HEK293 (cell line): ENCODE data around the gene ACSM6.

ENCODE experiments used
- CTCF ChIA-PET: fragments of 350-600 bp; formaldehyde crosslinking; extraction: SDS; loops from one replicate; lab custom pipeline; 2021; ENCODE audit warnings: antibody characterized with exemption; lab: Yijun Ruan, JAX
- POLR2A ChIA-PET: fragments of 300-600 bp; formaldehyde crosslinking; extraction: SDS; loops from one replicate; lab custom pipeline; 2020; ENCODE audit warnings: antibody characterized with exemption, inconsistent platforms; lab: Yijun Ruan, JAX
- H3K27ac ChIP-seq: fragments of 200-500 bp; sonication (Bioruptor generic); 2 replicates; pipeline ENCODE4 v1.5.1; 2014; ENCODE audit warnings: low read depth, low read length, control low read depth, inconsistent platforms; ENCODE audit errors: extremely low read depth
- H3K36me3 ChIP-seq, 2 experiments: fragments of 200-500 bp in 1 of 2; sonication (Bioruptor generic) in 1 of 2; 1 replicate in 1 of 2; 2 replicates in 1 of 2; pipeline ENCODE4 v1.5.1; 2014 to 2017; ENCODE audit warnings: inconsistent platforms in 2 of 2, low read length in 2 of 2; ENCODE audit not compliant: control insufficient read depth in 2 of 2, insufficient read depth in 1 of 2
- H3K4me1 ChIP-seq: fragments of 200-500 bp; sonication (Bioruptor generic); 2 replicates; pipeline ENCODE4 v1.5.1; 2014; ENCODE audit warnings: mild to moderate bottlenecking, low read length, inconsistent platforms; ENCODE audit not compliant: control insufficient read depth, insufficient read depth
- H3K4me3 ChIP-seq: 2 replicates; pipeline ENCODE4 v1.5.1; 2011; ENCODE audit warnings: low read depth, mild to moderate bottlenecking, control low read depth, low read length, moderate library complexity
- H3K9me3 ChIP-seq: fragments of 200-500 bp; sonication (Bioruptor generic); 2 replicates; pipeline ENCODE4 v1.5.1; 2014; ENCODE audit warnings: low read depth, low read length, inconsistent platforms; ENCODE audit not compliant: control insufficient read depth, insufficient read depth
- KLF8 ChIP-seq: fragments of 450-650 bp; formaldehyde crosslinking; IDR thresholded peaks from 2 replicates; pipeline ENCODE4 v1.5.1; 2016; ENCODE audit warnings: missing biosample characterization, missing genetic modification characterization
- SCRT2 ChIP-seq: fragments of 450-650 bp; formaldehyde crosslinking; IDR thresholded peaks from 2 replicates; pipeline ENCODE4 v1.5.1; 2016; ENCODE audit warnings: missing biosample characterization, missing genetic modification characterization
- ZBTB17 ChIP-seq: fragments of 450-650 bp; formaldehyde crosslinking; IDR thresholded peaks from 2 replicates; pipeline ENCODE4 v1.5.1; 2016; ENCODE audit warnings: missing biosample characterization, missing genetic modification characterization
- ZNF132 ChIP-seq: fragments of 450-650 bp; formaldehyde crosslinking; IDR thresholded peaks from 2 replicates; pipeline ENCODE4 v1.5.1; 2017; ENCODE audit warnings: missing biosample characterization, missing genetic modification characterization, borderline replicate concordance
- ZNF140 ChIP-seq: fragments of 450-650 bp; formaldehyde crosslinking; IDR thresholded peaks from 2 replicates; pipeline ENCODE4 v1.5.1; 2016; ENCODE audit warnings: missing biosample characterization, missing genetic modification characterization
- ZNF202 ChIP-seq: fragments of 450-650 bp; formaldehyde crosslinking; IDR thresholded peaks from 2 replicates; pipeline ENCODE4 v1.5.1; 2016; ENCODE audit warnings: missing biosample characterization, missing genetic modification characterization, borderline replicate concordance
- ZNF214 ChIP-seq: fragments of 450-650 bp; formaldehyde crosslinking; IDR thresholded peaks from 2 replicates; pipeline ENCODE4 v1.5.1; 2017; ENCODE audit warnings: missing biosample characterization, mild to moderate bottlenecking, missing genetic modification characterization, borderline replicate concordance
- ZNF274 ChIP-seq, 2 experiments: fragments of 200-500 bp in 1 of 2; fragments of 450-650 bp in 1 of 2; sonication (Bioruptor generic) in 1 of 2; formaldehyde crosslinking in 1 of 2; IDR thresholded peaks; 2 replicates each; pipeline versions ENCODE4 v1.5.1 to v1.6.1; 2014 to 2016; ENCODE audit warnings: borderline replicate concordance in 1 of 2, inconsistent platforms in 1 of 2, low read length in 1 of 2, missing biosample characterization in 1 of 2, missing genetic modification characterization in 1 of 2
- ZNF292 ChIP-seq: fragments of 450-650 bp; formaldehyde crosslinking; IDR thresholded peaks from 2 replicates; pipeline ENCODE4 v1.5.1; 2016; ENCODE audit warnings: low read depth, missing biosample characterization, missing genetic modification characterization, borderline replicate concordance
- ZNF311 ChIP-seq: fragments of 450-650 bp; formaldehyde crosslinking; IDR thresholded peaks from 2 replicates; pipeline ENCODE4 v1.5.1; 2017; ENCODE audit warnings: missing biosample characterization, missing genetic modification characterization, borderline replicate concordance
- ZNF324 ChIP-seq: fragments of 450-650 bp; formaldehyde crosslinking; IDR thresholded peaks from 2 replicates; pipeline ENCODE4 v1.5.1; 2016; ENCODE audit warnings: missing biosample characterization, missing genetic modification characterization
- ZNF350 ChIP-seq: fragments of 450-650 bp; formaldehyde crosslinking; IDR thresholded peaks from 2 replicates; pipeline ENCODE4 v1.5.0; 2017; ENCODE audit warnings: missing biosample characterization, mild to moderate bottlenecking, missing genetic modification characterization
- ZNF37A ChIP-seq: fragments of 450-650 bp; IDR thresholded peaks from 2 replicates; pipeline ENCODE4 v1.5.1; 2018; ENCODE audit warnings: missing biosample characterization, missing genetic modification characterization
- ZNF433 ChIP-seq: fragments of 450-650 bp; formaldehyde crosslinking; IDR thresholded peaks from 2 replicates; pipeline ENCODE4 v1.5.1; 2016; ENCODE audit warnings: missing biosample characterization, missing genetic modification characterization, low read depth
- ZNF473 ChIP-seq: fragments of 450-650 bp; formaldehyde crosslinking; IDR thresholded peaks from 2 replicates; pipeline ENCODE4 v1.5.1; 2017; ENCODE audit warnings: missing biosample characterization, missing genetic modification characterization
- ZNF48 ChIP-seq: fragments of 450-650 bp; formaldehyde crosslinking; IDR thresholded peaks from 2 replicates; pipeline ENCODE4 v1.5.1; 2016; ENCODE audit warnings: missing biosample characterization, missing genetic modification characterization
- ZNF501 ChIP-seq: fragments of 450-650 bp; formaldehyde crosslinking; IDR thresholded peaks from 2 replicates; pipeline ENCODE4 v1.5.1; 2016; ENCODE audit warnings: missing biosample characterization, missing genetic modification characterization
- ZNF549 ChIP-seq: fragments of 450-650 bp; IDR thresholded peaks from 2 replicates; pipeline ENCODE4 v1.5.1; 2018; ENCODE audit warnings: missing biosample characterization, missing genetic modification characterization, mild to moderate bottlenecking, inconsistent platforms, moderate library complexity
- ZNF621 ChIP-seq: fragments of 450-650 bp; formaldehyde crosslinking; IDR thresholded peaks from 2 replicates; pipeline ENCODE4 v1.5.1; 2017; ENCODE audit warnings: missing biosample characterization, missing genetic modification characterization
- ZNF791 ChIP-seq: fragments of 450-650 bp; formaldehyde crosslinking; IDR thresholded peaks from 2 replicates; pipeline ENCODE4 v1.5.1; 2016; ENCODE audit warnings: missing biosample characterization, missing genetic modification characterization
- TF ChIP-seq, protein P1 (sequence below): fragments of 450-650 bp; formaldehyde crosslinking; IDR thresholded peaks from 2 replicates; pipeline ENCODE4 v1.5.1; 2016; ENCODE audit warnings: missing biosample characterization, missing genetic modification characterization, low read depth
- TF ChIP-seq, protein P2 (sequence below): fragments of 450-650 bp; formaldehyde crosslinking; IDR thresholded peaks from 2 replicates; pipeline ENCODE4 v1.5.1; 2016; ENCODE audit warnings: missing biosample characterization, missing genetic modification characterization
- TF ChIP-seq, protein P3 (sequence below): fragments of 450-650 bp; formaldehyde crosslinking; optimal IDR thresholded peaks from 2 replicates; pipeline ENCODE3; 2016; ENCODE audit warnings: missing biosample characterization, mild to moderate bottlenecking, missing genetic modification characterization
- TF ChIP-seq, protein P4 (sequence below): fragments of 450-650 bp; formaldehyde crosslinking; conservative IDR thresholded peaks from 2 replicates; pipeline ENCODE4 v1.5.1; 2016; ENCODE audit warnings: low read depth, missing biosample characterization, missing genetic modification characterization
- TF ChIP-seq, protein P5 (sequence below): fragments of 450-650 bp; formaldehyde crosslinking; IDR thresholded peaks from 2 replicates; pipeline ENCODE4 v1.5.1; 2017; ENCODE audit warnings: missing biosample characterization, missing genetic modification characterization

Gene ACSM6

DNA sequence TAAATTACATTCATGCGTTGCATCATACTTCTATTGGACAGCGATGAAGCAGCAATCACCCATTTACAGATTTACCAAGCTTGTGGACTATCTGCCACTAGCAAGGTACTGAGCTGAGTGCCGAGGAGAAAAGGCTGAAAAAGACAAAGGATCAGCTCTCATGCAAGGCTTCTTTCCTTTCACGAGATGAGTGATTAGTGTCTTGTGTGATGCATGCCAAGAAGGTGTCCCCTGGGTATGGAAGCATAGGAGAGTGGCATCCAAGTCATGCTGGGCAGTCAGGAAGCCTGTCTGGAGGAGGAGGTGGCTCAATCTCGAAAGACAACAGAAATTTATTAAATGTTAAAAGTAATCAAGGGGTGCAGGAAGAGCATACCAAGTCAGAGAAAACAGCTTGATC is 40.9 kb downstream of the ACSM6 start (continued):
- TF ChIP-seq, protein P1, sequence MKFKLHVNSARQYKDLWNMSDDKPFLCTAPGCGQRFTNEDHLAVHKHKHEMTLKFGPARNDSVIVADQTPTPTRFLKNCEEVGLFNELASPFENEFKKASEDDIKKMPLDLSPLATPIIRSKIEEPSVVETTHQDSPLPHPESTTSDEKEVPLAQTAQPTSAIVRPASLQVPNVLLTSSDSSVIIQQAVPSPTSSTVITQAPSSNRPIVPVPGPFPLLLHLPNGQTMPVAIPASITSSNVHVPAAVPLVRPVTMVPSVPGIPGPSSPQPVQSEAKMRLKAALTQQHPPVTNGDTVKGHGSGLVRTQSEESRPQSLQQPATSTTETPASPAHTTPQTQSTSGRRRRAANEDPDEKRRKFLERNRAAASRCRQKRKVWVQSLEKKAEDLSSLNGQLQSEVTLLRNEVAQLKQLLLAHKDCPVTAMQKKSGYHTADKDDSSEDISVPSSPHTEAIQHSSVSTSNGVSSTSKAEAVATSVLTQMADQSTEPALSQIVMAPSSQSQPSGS: no peak
- TF ChIP-seq ZNF214 (tag by site-specific recombination) (no peak), ZNF621 (tag by site-specific recombination) (no peak), ZNF501 (tag by site-specific recombination) (no peak), ZNF132 (tag by site-specific recombination) (no peak), KLF8 (tag by site-specific recombination) (no peak), ZNF140 (no peak), ZNF549 (tag by site-specific recombination) (no peak)
- TF ChIP-seq, all 188 proteins: peak for 0

DNA sequence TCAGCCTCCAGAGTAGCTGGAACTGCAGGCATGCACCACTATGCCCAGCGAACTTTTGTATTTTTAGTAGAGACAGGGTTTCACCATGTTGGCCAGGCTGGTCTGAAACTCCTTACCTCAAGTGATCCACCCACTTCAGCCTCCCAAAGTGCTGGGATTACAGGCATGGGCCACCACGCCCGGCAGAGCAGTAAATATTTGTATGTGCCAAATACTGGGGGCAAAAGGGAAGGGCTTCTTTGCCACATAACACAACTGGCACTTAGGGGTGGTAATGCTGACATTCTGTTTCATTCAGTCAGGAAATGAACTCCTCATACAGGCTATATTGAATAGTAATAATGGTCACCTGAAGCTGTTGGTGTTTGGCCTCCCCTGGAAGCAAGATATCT is 41.6 kb downstream of the ACSM6 start:
- no peak for TF ChIP-seq ZNF274 (IDR thresholded peaks at IDR 0.05; ENCODE audit: low read length)
- no peak for TF ChIP-seq ZNF274 (tag by site-specific recombination; IDR thresholded peaks at IDR 0.05; ENCODE audit: borderline replicate concordance)
- TF ChIP-seq, protein P2, sequence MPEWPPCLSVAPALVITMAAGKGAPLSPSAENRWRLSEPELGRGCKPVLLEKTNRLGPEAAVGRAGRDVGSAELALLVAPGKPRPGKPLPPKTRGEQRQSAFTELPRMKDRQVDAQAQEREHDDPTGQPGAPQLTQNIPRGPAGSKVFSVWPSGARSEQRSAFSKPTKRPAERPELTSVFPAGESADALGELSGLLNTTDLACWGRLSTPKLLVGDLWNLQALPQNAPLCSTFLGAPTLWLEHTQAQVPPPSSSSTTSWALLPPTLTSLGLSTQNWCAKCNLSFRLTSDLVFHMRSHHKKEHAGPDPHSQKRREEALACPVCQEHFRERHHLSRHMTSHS (tag by site-specific recombination): no peak
- no peak for TF ChIP-seq ZNF791
- TF ChIP-seq, protein P3, sequence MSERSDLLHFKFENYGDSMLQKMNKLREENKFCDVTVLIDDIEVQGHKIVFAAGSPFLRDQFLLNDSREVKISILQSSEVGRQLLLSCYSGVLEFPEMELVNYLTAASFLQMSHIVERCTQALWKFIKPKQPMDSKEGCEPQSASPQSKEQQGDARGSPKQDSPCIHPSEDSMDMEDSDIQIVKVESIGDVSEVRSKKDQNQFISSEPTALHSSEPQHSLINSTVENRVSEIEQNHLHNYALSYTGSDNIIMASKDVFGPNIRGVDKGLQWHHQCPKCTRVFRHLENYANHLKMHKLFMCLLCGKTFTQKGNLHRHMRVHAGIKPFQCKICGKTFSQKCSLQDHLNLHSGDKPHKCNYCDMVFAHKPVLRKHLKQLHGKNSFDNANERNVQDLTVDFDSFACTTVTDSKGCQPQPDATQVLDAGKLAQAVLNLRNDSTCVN (tag by site-specific recombination): no peak
- TF ChIP-seq ZNF48: no peak
- no peak for TF ChIP-seq ZNF311
- TF ChIP-seq ZNF473: no peak
- no peak for TF ChIP-seq ZNF202 (tag by site-specific recombination)
- no peak for TF ChIP-seq ZNF433 (tag by site-specific recombination)
- TF ChIP-seq ZBTB17 (tag by site-specific recombination): no peak
- no peak for TF ChIP-seq ZNF350 (tag by site-specific recombination)
- no peak for TF ChIP-seq ZNF324 (tag by site-specific recombination)
- TF ChIP-seq, protein P4, sequence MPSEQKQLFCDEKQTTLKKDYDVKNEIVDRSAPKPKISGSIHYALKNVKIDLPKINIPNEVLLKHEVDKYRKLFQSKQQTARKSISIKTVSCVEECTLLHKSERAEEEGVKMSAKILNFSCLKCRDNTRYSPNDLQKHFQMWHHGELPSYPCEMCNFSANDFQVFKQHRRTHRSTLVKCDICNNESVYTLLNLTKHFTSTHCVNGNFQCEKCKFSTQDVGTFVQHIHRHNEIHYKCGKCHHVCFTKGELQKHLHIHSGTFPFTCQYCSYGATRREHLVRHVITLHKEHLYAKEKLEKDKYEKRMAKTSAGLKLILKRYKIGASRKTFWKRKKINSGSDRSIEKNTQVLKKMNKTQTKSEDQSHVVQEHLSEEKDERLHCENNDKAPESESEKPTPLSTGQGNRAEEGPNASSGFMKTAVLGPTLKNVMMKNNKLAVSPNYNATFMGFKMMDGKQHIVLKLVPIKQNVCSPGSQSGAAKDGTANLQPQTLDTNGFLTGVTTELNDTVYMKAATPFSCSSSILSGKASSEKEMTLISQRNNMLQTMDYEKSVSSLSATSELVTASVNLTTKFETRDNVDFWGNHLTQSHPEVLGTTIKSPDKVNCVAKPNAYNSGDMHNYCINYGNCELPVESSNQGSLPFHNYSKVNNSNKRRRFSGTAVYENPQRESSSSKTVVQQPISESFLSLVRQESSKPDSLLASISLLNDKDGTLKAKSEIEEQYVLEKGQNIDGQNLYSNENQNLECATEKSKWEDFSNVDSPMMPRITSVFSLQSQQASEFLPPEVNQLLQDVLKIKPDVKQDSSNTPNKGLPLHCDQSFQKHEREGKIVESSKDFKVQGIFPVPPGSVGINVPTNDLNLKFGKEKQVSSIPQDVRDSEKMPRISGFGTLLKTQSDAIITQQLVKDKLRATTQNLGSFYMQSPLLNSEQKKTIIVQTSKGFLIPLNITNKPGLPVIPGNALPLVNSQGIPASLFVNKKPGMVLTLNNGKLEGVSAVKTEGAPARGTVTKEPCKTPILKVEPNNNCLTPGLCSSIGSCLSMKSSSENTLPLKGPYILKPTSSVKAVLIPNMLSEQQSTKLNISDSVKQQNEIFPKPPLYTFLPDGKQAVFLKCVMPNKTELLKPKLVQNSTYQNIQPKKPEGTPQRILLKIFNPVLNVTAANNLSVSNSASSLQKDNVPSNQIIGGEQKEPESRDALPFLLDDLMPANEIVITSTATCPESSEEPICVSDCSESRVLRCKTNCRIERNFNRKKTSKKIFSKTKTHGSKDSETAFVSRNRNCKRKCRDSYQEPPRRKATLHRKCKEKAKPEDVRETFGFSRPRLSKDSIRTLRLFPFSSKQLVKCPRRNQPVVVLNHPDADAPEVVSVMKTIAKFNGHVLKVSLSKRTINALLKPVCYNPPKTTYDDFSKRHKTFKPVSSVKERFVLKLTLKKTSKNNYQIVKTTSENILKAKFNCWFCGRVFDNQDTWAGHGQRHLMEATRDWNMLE: no peak
- TF ChIP-seq SCRT2 (tag by site-specific recombination): no peak
- TF ChIP-seq ZNF549 (tag by site-specific recombination): no peak
- no peak for TF ChIP-seq ZNF292 (tag by site-specific recombination)
- TF ChIP-seq ZNF37A (tag by site-specific recombination): no peak
- TF ChIP-seq, protein P5, sequence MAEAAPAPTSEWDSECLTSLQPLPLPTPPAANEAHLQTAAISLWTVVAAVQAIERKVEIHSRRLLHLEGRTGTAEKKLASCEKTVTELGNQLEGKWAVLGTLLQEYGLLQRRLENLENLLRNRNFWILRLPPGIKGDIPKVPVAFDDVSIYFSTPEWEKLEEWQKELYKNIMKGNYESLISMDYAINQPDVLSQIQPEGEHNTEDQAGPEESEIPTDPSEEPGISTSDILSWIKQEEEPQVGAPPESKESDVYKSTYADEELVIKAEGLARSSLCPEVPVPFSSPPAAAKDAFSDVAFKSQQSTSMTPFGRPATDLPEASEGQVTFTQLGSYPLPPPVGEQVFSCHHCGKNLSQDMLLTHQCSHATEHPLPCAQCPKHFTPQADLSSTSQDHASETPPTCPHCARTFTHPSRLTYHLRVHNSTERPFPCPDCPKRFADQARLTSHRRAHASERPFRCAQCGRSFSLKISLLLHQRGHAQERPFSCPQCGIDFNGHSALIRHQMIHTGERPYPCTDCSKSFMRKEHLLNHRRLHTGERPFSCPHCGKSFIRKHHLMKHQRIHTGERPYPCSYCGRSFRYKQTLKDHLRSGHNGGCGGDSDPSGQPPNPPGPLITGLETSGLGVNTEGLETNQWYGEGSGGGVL (tag by site-specific recombination): no peak
- H3K4me3 ChIP-seq: no peak overlapping the region
- POLR2A ChIA-PET: no interaction called here
- CTCF ChIA-PET: interaction anchor here (0.6 to 2.5 kb wide), 2 partner anchors 10 to 130 kb away, joined by 5 to 10 read pairs; no protein-coding TSS in a partner anchor
- H3K9me3 ChIP-seq: no peaks in the 10 kb centered on the region
- H3K36me3 ChIP-seq: peaks cover 24 to 54% of the 10 kb centered on the region in 2 experiments; a peak in 2 of 3 replicates
- H3K4me1 ChIP-seq: no peaks in the 10 kb centered on the region
- no peak overlapping the region for H3K27ac ChIP-seq
